Ovary (tissue), 3 donors: Measurements from ENCODE around the gene PHKB.

Source experiments
- EP300 ChIP-seq: sonication (generic); formaldehyde crosslinking; IDR thresholded peaks from one replicate; pipeline ENCODE4 v1.6.1; 2017; ENCODE audit warnings: antibody characterized with exemption
- POLR2A ChIP-seq: fragments of 450-650 bp; IDR thresholded peaks from one replicate; pipeline ENCODE4 v1.6.1; 2017; ENCODE audit warnings: antibody characterized with exemption, mild to moderate bottlenecking, moderate library complexity
- TF ChIP-seq, protein P1 (sequence below), 3 donors: fragments of 450-650 bp in 2 of 3; fragments of 200-600 bp in 1 of 3; IDR thresholded peaks; one replicate each; pipeline versions ENCODE4 v1.5.1 to v1.8.0; 2016 to 2022; ENCODE audit warnings: antibody characterized with exemption in 3 of 3, mild to moderate bottlenecking in 1 of 3
- donor health status: DM: no; HTN: no; CAD: no.

DNA sequence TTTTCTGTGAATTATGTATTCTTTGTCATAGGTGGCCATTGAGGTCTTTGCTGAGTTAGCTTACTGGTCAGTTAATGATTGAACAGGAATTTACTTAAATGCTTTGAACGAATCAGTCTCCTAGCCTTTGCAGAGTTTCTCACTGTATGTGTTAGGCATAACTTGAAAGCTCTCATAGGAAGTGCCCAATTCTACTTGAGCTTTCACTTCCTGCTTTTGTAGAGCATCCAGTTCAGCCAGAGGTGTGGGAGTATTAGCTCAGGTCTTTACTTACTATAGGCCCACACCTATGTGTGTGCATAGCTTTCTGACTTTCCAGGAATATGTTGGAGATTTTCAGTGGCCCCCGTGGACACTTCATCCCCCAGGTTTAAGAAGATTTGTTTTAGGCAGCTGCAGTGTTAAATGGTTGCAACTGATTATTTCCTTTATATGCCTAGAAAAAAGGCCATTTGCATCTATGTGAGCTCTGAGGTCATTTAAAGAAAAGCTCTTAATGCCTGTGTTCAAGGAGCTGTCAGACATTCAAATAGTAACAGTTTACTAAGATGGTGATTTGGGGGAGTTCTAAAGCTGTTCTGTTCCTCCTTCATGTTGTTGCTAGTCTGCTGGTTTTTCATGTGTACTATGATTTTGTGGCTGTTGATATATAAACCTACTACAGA, 62.3 kb downstream of the PHKB start:
- TF ChIP-seq, protein P1, sequence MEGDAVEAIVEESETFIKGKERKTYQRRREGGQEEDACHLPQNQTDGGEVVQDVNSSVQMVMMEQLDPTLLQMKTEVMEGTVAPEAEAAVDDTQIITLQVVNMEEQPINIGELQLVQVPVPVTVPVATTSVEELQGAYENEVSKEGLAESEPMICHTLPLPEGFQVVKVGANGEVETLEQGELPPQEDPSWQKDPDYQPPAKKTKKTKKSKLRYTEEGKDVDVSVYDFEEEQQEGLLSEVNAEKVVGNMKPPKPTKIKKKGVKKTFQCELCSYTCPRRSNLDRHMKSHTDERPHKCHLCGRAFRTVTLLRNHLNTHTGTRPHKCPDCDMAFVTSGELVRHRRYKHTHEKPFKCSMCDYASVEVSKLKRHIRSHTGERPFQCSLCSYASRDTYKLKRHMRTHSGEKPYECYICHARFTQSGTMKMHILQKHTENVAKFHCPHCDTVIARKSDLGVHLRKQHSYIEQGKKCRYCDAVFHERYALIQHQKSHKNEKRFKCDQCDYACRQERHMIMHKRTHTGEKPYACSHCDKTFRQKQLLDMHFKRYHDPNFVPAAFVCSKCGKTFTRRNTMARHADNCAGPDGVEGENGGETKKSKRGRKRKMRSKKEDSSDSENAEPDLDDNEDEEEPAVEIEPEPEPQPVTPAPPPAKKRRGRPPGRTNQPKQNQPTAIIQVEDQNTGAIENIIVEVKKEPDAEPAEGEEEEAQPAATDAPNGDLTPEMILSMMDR (IDR thresholded peaks at IDR 0.05): no peak
- no peak for TF ChIP-seq POLR2A
- TF ChIP-seq EP300: no peak
